GM21381 (cell line): ENCODE data around the gene LMF1.

Experiments
- ATAC-seq: cut with Tn5 transposase; IDR thresholded peaks from one replicate; pipeline ENCODE4 v1.9.1; 2021; ENCODE audit warnings: mild to moderate bottlenecking, moderate library complexity; ENCODE audit not compliant: unreplicated experiment

Gene LMF1

GRCh38 chr16:1003391-1004347, 32.9 kb upstream of the LMF1 start:
- ATAC-seq = no peak

DNA sequence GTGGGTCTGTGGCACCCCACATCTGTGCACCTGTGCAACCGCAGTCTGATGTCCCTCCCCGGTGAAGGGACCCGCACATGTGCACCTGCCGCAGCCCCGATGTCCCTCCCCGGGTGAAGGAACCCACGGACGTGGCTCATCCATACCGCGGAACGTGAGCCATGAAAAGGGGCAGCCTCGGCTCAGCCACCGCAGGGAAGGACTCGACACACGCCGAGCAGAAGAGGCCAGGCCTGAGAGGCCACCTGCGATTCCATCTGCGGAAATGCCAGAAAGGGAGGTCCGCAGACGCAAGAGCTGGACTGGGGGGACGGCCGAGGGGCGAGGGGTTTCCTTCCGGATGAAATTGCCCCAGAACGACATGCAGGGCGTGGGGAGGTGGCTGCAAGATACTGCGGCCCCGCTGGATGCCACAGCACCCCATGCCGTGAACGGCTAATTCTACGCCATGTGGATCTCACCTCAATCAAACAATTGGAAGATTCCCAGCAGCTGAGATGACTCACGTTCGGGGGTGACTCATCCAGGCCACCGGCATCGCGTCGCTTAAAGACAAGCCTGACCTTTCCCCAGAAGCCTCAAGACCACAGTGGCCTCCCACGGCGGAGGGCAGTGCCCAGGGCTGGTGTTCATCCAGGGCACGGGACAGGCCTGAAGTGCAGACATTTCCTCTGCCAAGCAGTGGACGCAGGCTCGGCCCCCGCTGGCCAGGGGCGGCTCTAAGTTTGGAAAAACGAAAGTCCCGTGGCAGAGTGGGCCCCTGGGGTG, 31.8 kb upstream of the LMF1 start:
- no peak for ATAC-seq

DNA sequence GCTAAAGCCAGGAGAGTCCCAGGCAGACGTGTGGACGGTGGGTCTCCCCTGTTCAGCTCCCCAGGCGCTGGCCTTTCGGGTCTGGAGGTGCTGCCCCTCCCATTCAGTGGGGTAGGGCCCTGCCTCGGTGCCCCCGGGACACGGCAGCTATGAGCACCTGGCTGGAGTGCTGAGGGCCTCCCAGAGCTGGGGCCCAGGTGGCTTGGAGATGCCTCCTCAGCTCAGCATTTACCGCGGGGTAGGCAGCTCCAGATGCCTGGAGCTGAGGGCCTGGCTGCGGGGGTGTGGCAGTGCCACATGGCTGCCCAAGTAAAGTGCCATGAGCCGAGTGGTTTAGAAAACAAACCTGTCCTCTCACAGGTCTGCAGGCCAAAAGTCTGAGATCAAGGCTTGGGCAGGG, 30.3 kb upstream of the LMF1 start:
- ATAC-seq = no peak

- no peak for ATAC-seq
These were observed 29.8 kb upstream of the LMF1 start for GRCh38 chr16:1000608-1001007.

DNA sequence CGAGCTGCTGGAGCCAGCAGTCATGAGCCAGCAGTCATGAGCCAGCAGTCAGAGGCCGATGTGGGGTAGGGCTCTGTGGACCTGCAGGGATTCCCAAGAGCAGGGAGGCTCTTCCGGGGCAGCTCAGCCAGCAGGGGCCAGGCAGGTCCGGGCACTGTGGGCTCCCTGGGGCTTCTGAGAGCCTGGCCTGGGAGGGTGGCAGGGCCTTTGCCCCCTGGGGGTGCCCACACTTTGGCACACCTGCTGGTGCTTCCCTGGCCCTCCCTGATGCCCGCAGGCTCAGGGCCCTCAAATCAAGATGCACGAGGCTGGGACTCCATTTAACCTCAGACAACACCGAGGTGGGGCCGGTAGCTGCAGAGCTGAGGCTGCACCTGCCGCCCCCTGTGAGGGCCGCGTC, 28.9 kb upstream of the LMF1 start:
- no peak for ATAC-seq

DNA sequence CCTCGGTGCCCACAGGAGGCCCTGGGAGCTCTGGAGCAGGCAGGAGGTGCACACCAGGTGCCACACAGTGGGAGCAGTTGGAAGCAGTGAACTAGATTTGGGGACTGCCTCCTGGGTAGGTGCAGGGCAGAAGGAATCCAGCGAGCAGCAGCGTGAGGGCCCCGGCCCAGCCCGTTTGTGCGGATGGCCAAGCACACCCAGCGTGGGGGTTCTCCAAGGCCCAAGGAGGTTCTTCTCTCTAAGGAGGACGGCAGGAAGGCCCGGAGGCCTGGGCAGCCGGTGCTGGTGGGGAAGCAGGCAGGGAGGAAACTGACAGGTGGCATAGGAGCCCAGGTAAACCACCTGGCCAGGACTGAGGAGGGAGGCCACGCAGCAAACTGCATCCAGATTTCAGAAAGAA, 27.8 kb upstream of the LMF1 start:
- ATAC-seq = no peak

- no peak for ATAC-seq
These were observed 27.4 kb upstream of the LMF1 start for GRCh38 chr16:998211-998610.

GRCh38 chr16:997440-998051, 26.8 kb upstream of the LMF1 start:
- no peak for ATAC-seq

- ATAC-seq = no peak
These were observed 25.9 kb upstream of the LMF1 start for GRCh38 chr16:996681-997080.

GRCh38 chr16:995783-996182, 25.0 kb upstream of the LMF1 start:
- ATAC-seq = no peak

DNA sequence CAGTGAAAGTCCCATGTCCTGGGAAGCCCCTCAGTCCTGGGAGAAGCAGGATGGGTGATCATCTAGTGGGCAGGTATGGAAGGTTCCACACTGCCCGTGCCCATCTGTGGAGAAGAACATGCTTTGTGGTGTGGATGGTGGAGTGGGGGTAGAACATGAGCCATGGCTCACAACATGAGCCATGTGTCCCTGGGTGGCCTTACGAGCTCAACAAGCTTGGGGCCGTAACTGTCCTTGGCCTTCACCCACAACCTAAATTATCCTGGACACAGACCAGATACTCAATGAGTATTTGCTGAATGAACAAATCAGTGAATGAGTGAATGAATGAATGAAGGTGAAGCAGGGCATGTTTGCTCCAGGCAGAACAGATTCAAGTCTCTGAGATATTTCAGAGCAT, 24.3 kb upstream of the LMF1 start:
- no peak for ATAC-seq

DNA sequence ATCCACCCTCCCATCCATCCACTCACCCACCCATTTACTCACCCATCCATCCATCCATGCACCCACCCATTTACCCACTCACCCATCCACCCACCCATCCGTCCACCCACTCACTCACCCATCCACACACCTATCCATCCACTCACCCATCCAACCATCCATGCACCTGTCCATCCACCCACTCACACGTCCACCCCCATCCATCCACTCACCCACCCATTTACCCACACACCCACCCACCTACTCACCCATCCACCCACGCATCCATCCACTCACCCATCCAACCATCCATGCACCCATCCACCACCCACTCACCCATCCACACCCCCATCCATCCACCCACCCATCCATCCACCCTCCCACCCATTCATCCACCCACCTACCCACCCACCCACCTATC, 22.9 kb upstream of the LMF1 start:
- no peak for ATAC-seq

- no peak for ATAC-seq
These were observed 21.0 kb upstream of the LMF1 start for GRCh38 chr16:991773-992172.

GRCh38 chr16:991345-991744, 20.6 kb upstream of the LMF1 start:
- ATAC-seq = no peak

- no peak for ATAC-seq
These were observed 19.9 kb upstream of the LMF1 start for GRCh38 chr16:990516-991291.

GRCh38 chr16:989354-989814, 18.6 kb upstream of the LMF1 start:
- ATAC-seq = no peak

- no peak for ATAC-seq
These were observed 17.9 kb upstream of the LMF1 start for GRCh38 chr16:988471-989353.

GRCh38 chr16:987906-988305, 17.1 kb upstream of the LMF1 start:
- ATAC-seq = no peak

DNA sequence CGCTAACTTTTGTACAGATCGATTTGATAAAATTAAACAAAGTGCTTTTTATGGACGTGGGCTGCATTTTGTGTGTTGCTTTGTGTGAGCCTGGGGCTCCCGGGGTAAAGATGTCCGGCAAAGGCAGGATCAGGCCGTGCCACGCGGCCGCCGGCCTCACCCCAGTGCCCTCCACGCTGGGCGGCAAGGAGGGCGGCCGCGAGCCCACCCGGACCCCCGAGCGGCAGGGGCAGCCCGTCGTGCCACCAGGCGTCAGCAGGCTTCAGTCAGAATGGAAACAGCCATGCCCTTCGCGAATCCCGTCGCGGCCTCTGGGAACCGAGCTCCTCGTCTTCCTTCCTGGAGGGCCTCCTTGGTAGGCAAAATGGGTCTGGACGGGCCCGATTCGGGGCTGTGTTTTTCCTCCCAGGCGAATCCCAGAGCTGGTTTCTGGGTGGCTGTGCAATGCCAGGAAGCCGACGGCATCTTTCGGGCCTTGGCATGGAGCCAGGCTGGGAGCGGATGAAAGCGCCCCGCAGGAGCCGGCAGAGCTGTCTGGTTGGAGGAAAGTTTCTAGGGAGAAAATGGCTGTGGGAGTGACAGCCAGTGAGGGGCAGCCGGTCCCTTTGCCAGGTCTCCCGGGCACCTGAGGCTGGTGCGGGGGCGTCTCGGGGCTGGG, 16.3 kb upstream of the LMF1 start:
- no peak for ATAC-seq
